Psoas muscle (tissue), 8 donors: Measurements from ENCODE around the gene ACSL3. TPM values are rescaled to one million over a fixed set of nuclear protein-coding genes. Genes with fewer than 3 reads are reported as not detected.
A peak's percentile ranks its signal among the peaks of the same experiment; 100 is the strongest.
"Not testable (repeated sequence)": the region's sequence is repeated elsewhere in the genome, so short reads cannot be mapped to it uniquely, and the experiment has no call there.

ENCODE experiments used
- ATAC-seq, 4 donors: fragments of 200-7000 bp; cut with Tn5 transposase; one replicate each; pipeline ENCODE4 v1.9.1; 2020; ENCODE audit warnings: moderate library complexity in 3 of 4, mild to moderate bottlenecking in 2 of 4
- DNase-seq, 2 donors: peaks; one replicate each; pipeline ENCODE4 v3.0.0-alpha.2; 2020
- H3K27ac ChIP-seq: fragments of 200-600 bp; one replicate; pipeline ENCODE4 v1.8.0; 2022
- H3K27me3 ChIP-seq, 3 donors: fragments of 200-600 bp in 1 of 3; one replicate each; pipeline versions ENCODE4 v1.6.1 to v1.8.0; 2013 to 2022; ENCODE audit warnings: low read length in 2 of 3, mild to moderate bottlenecking in 2 of 3, moderate library complexity in 1 of 3; ENCODE audit not compliant: insufficient read depth in 3 of 3
- H3K36me3 ChIP-seq, 2 donors: fragments of 200-600 bp in 1 of 2; one replicate each; pipeline versions ENCODE4 v1.6.1 to v1.8.0; 2013 to 2022; ENCODE audit warnings: low read depth in 1 of 2, mild to moderate bottlenecking in 1 of 2, moderate library complexity in 1 of 2; ENCODE audit not compliant: insufficient read depth in 1 of 2
- H3K4me1 ChIP-seq: fragments of 200-600 bp; one replicate; pipeline ENCODE4 v1.8.0; 2022
- H3K4me3 ChIP-seq: fragments of 200-600 bp; one replicate; pipeline ENCODE4 v1.8.0; 2022; ENCODE audit warnings: mild to moderate bottlenecking
- H3K9me3 ChIP-seq: fragments of 200-600 bp; one replicate; pipeline ENCODE4 v1.8.0; 2022
- CTCF ChIP-seq: fragments of 200-600 bp; IDR thresholded peaks from one replicate; pipeline ENCODE4 v1.8.0; 2022; ENCODE audit warnings: antibody characterized with exemption
- WGBS, 3 donors: extraction: QIAGEN DNeasy Blood & Tissue Kit; methylation state at CpG; one replicate each; pipeline versions ENCODE4 v1.1.6 to v1.1.7; 2013; 5-methylcytosine and 5-hydroxymethylcytosine counted together
- intact Hi-C, 2 donors: fragments of 100-400 bp; cut with DNase I; formaldehyde crosslinking; loops; one replicate each; pipeline versions ENCODE4 v1.11.0 to v1.14.2; 2022
- polyA plus RNA-seq, 3 donors: library from polyadenylated mRNA; stranded (reverse); fragments of 200-250 nt; gene quantifications; one replicate each; pipeline ENCODE4 v1.2.3, GENCODE V29; 2013
- total RNA-seq, 4 donors: library from RNA; stranded (reverse); fragmentation: NEBNext Ultra II Directional in 2 of 4; extraction: Animal tissue kit (Norgen Biotek cat#: 25700) in 2 of 4; gene quantifications; one replicate each; pipeline versions ENCODE4 v1.2.1 to v1.2.4, GENCODE V29; 2021 to 2023
- donor health status: healthy with polysubstance abuse.
- donor health status: DM: no; HTN: no; CAD: no; lungs with moderate emphysema.
- donor health status: Bipolar disorder and iron deficiency.
- donor health status: healthy.
- donor health status: DM: yes; HTN: yes; CAD: no.
- donor health status: DM: no; HTN: no; CAD: no.
- donor health status: DM: no; HTN: no; CAD: no.
- donor health status: DM: yes; HTN: yes; CAD: no.

Gene ACSL3
- total and polyA plus RNA-seq, 7 donors: 13.5 to 136 (median 27.5) TPM

DNA sequence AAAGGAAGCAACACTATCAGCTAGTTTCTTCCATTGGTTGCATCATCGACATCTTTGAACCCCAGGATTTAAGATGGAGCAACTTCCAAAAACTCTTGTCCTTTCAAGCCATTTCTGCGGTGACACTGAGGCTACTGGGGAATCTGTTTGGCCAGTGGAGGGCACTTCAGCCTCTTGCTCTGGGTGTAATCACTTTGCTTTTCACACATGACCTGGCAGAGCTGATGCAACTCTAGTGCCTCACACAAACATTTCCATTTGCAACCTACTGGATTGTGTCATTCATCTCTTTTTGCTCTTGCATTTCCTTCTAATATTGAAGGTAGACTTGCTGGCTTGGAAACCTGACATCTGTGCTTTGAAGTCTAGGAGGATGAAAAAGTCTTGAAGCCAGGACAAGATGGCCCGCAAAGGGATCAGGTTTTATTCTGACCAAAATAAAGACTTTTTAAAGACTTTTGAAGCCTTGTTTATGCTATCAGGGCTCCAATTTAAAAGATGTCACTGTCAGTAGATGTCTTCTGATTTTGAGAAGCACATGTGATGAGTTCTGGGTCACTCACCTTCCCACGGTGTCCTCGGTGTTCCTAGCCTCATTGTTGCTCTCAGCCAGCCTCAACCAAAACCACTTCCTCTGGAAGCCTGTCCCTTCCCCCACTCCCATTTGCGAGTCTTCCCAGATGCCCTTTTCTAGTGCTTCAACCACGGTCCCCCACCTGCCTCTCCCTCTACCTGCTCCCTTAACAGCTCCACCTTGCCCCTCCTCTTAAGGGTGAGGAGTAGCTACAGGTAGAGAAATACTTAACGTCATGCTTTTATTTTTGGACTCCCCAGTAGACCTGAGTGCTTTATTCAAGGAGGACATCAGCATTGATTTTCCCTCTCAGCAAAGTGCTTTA is 121.4 kb downstream of the ACSL3 start:
- peak in 1 of 2 donors; percentile 19 for DNase-seq
- WGBS, 3 donors: 73 to 79% (median 76%) methylated on average over 8 of the region's 8 CpGs
- ATAC-seq: peak; percentile 37 to 73 (median 72)

GRCh38 chr2:222982909-222983265 is 122.1 kb downstream of the ACSL3 start:
- H3K36me3 ChIP-seq: no peaks in the 10 kb centered on the region
- no peaks in the 10 kb centered on the region for H3K4me1 ChIP-seq
- ATAC-seq (no peak), DNase-seq (no peak)
- intact Hi-C loops: no loop called here
- H3K9me3 ChIP-seq: no peaks in the 10 kb centered on the region
- TF ChIP-seq CTCF: no peak
- H3K4me3 ChIP-seq: no peak overlapping the region
- H3K27ac ChIP-seq: no peak overlapping the region
- H3K27me3 ChIP-seq: peaks cover 0 to 5% (median 2%) of the 10 kb centered on the region in 3 donors
- WGBS, 3 donors: 87 to 92% (median 89%) methylated on average over 3 of the region's 3 CpGs

More for the DNA sequence above, 121.4 kb downstream of the ACSL3 start:
- H3K27me3 ChIP-seq: peaks cover 0 to 5% (median 0%) of the 10 kb centered on the region in 3 donors
- H3K9me3 ChIP-seq: no peaks in the 10 kb centered on the region
- no peak overlapping the region for H3K27ac ChIP-seq
- intact Hi-C loops: no loop called here
- H3K4me3 ChIP-seq: no peak overlapping the region
- no peaks in the 10 kb centered on the region for H3K36me3 ChIP-seq
- H3K4me1 ChIP-seq: no peaks in the 10 kb centered on the region
- TF ChIP-seq CTCF: no peak

GRCh38 chr2:222984908-222985307 is 124.1 kb downstream of the ACSL3 start:
- Histone ChIP-seq H3K4me1 (no peaks in the 10 kb centered on the region), H3K4me3 (no peak overlapping the region), H3K9me3 (no peaks in the 10 kb centered on the region), H3K27me3 (peaks cover 0 to 5% (median 2%) of the 10 kb centered on the region in 3 donors), H3K27ac (no peak overlapping the region), H3K36me3 (no peaks in the 10 kb centered on the region)
- 67 to 87% (median 85%) methylated on average over 2 of the region's 2 CpGs for WGBS, 3 donors
- no peak for ATAC-seq
- no peak for DNase-seq
- intact Hi-C loops: no loop called here
- no peak for TF ChIP-seq CTCF

DNA sequence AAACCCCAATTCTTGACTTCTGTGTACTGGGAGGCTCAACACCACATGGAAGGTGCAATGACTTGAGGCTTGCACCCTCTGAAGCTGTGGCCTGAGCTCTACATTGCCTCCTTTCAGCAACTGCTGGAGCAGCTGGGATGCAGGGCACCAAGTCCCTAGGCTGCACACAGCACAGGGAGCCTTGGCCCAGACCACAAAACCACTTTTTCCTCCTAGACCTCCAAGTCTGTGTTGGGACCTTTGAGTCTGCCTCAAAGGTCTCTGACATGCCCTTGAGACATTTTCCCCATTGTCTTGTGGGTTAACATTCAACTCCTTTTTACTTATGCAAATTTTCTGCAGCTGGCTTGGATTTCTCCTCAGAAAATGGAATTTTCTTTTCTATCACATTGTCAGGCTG is 128.6 kb downstream of the ACSL3 start:
- DNase-seq (no peak), ATAC-seq (no peak)
- intact Hi-C loops: no loop called here
- Histone ChIP-seq H3K36me3 (no peaks in the 10 kb centered on the region), H3K27me3 (peaks cover 0 to 5% (median 2%) of the 10 kb centered on the region in 3 donors), H3K4me1 (no peaks in the 10 kb centered on the region), H3K4me3 (no peak overlapping the region), H3K9me3 (no peaks in the 10 kb centered on the region), H3K27ac (no peak overlapping the region)
- no peak for TF ChIP-seq CTCF

DNA sequence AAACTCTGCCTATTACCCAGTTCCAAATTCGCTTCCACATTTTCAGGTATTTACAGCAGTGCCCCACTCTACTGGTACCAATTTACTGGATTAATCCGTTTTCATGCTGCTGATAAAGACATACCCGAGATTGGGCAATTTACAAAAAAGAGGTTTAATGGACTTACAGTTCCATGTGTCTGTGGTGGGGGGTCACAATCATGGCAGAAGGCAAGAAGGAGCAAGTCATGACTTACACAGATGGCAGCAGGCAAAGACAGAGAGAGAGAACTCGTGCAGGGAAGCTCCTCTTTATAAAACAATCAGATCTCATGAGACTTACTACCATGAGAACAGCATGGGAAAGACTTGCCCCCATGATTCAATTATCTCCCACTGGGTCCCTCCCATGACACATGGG is 129.4 kb downstream of the ACSL3 start:
- H3K9me3 ChIP-seq, H3K27ac ChIP-seq, H3K36me3 ChIP-seq, DNase-seq, H3K4me3 ChIP-seq, H3K27me3 ChIP-seq, H3K4me1 ChIP-seq, ATAC-seq, intact Hi-C loops: not testable (repeated sequence)
- WGBS, 3 donors: 76 to 82% (median 78%) methylated on average over 4 of the region's 4 CpGs
